Measurements from ENCODE around the gene CSF3R.

The CSF3R gene

DNA sequence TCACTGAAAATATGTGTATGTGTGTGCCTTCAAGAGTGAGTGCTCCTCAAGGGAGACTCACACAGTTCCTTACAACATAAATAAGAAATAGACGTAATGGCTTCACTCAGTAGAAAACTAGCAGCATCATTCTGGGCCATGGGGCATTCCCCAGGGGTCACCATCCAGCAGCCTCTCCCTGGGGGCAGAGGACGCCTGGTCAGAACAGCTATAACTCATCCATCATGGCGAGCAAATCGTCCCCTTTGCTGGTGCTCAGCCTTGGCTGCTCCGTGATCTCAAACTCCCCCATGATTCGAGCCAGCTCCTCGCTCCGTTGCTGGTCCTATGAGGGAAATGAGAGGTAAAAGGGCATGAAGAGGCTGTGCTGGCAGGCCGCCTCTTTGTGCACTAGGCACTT is 64.8 kb downstream of the CSF3R start:
- no peak overlapping the region for H3K4me3 ChIP-seq (ENCODE audit: control insufficient read depth, low read depth, low read length)
- TF ChIP-seq, protein P1, sequence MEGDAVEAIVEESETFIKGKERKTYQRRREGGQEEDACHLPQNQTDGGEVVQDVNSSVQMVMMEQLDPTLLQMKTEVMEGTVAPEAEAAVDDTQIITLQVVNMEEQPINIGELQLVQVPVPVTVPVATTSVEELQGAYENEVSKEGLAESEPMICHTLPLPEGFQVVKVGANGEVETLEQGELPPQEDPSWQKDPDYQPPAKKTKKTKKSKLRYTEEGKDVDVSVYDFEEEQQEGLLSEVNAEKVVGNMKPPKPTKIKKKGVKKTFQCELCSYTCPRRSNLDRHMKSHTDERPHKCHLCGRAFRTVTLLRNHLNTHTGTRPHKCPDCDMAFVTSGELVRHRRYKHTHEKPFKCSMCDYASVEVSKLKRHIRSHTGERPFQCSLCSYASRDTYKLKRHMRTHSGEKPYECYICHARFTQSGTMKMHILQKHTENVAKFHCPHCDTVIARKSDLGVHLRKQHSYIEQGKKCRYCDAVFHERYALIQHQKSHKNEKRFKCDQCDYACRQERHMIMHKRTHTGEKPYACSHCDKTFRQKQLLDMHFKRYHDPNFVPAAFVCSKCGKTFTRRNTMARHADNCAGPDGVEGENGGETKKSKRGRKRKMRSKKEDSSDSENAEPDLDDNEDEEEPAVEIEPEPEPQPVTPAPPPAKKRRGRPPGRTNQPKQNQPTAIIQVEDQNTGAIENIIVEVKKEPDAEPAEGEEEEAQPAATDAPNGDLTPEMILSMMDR (IDR thresholded peaks at IDR 0.05; ENCODE audit: control insufficient read depth, insufficient read depth, low read depth, low read length, missing control alignments), result no peak
- DNase-seq (ENCODE audit: low read depth), result no peak
